Breast epithelium (tissue), 4 donors: ENCODE results near the gene WDR81. TPM values are rescaled to one million over a fixed set of nuclear protein-coding genes. Genes with fewer than 3 reads are reported as not detected.

Source experiments
- DNase-seq, 2 donors: peaks; one replicate each; pipeline ENCODE4 v3.0.0-alpha.2; 2019; ENCODE audit warnings: low spot score in 2 of 2
- H3K27ac ChIP-seq, 2 donors: fragments of 200-600 bp; sonication (generic) in 1 of 2; one replicate each; pipeline ENCODE4 v1.5.1; 2016 to 2019; ENCODE audit warnings: mild to moderate bottlenecking in 1 of 2
- H3K27me3 ChIP-seq, 2 donors: fragments of 200-600 bp; sonication (generic) in 1 of 2; one replicate each; pipeline versions ENCODE4 v1.5.1 to v1.6.0; 2017 to 2019; ENCODE audit warnings: control low read depth in 1 of 2, mild to moderate bottlenecking in 1 of 2
- H3K36me3 ChIP-seq: fragments of 200-600 bp; one replicate; pipeline ENCODE4 v1.5.1; 2019
- H3K4me1 ChIP-seq, 2 donors: fragments of 200-600 bp; sonication (generic); one replicate each; pipeline ENCODE4 v1.5.1; 2016 to 2019; ENCODE audit warnings: control low read depth in 1 of 2
- H3K4me3 ChIP-seq, 3 donors: fragments of 200-600 bp; sonication (generic); 1 replicate in 2 of 3; 2 replicates in 1 of 3; pipeline ENCODE4 v1.5.1; 2016 to 2019; ENCODE audit warnings: mild to moderate bottlenecking in 3 of 3, moderate library complexity in 2 of 3
- H3K9me3 ChIP-seq, 2 donors: fragments of 200-600 bp; sonication (generic) in 1 of 2; one replicate each; pipeline ENCODE4 v1.5.1; 2016 to 2019; ENCODE audit warnings: control low read depth in 1 of 2
- CTCF ChIP-seq, 3 donors: fragments of 450-650 bp; IDR thresholded peaks; one replicate each; pipeline ENCODE4 v1.5.1; 2016 to 2017; ENCODE audit warnings: antibody characterized with exemption in 3 of 3, mild to moderate bottlenecking in 3 of 3, moderate library complexity in 3 of 3
- POLR2A ChIP-seq: fragments of 450-650 bp; IDR thresholded peaks from one replicate; pipeline ENCODE4 v1.6.1; 2016; ENCODE audit warnings: antibody characterized with exemption, mild to moderate bottlenecking, moderate library complexity
- POLR2AphosphoS5 ChIP-seq, 3 donors: sonication (generic); formaldehyde crosslinking; IDR thresholded peaks; one replicate each; pipeline ENCODE4 v1.6.1; 2017; ENCODE audit warnings: antibody characterized with exemption in 3 of 3
- intact Hi-C: fragments of 100-400 bp; cut with DNase I; formaldehyde crosslinking; loops from one replicate; pipeline ENCODE4 v1.15.1; 2023; ENCODE audit warnings: low total_unique reads
- total RNA-seq, 3 donors: library from RNA; depleted of rRNA; stranded (reverse); fragments of >200 nt; gene quantifications; one replicate each; pipeline ENCODE4 v1.1.0, GENCODE V29; 2016

Gene WDR81
- total RNA-seq, 3 donors from 2014 or later, result 36.6 to 52.6 (median 41.6) TPM

GRCh38 chr17:1745513-1746020 is 21.1 kb downstream of the WDR81 start:
- peak overlapping the region in 2 of 3 donors; percentile 25 to 49 for H3K4me3 ChIP-seq
- H3K36me3 ChIP-seq, result no peaks in the 10 kb centered on the region
- H3K4me1 ChIP-seq, result peaks cover 0 to 4% of the 10 kb centered on the region in 2 donors
- H3K27me3 ChIP-seq, result no peaks in the 10 kb centered on the region
- no peak for DNase-seq
- TF ChIP-seq CTCF (IDR thresholded peaks at IDR 0.05), result no peak
- TF ChIP-seq POLR2A, result no peak
- TF ChIP-seq POLR2AphosphoS5 (IDR thresholded peaks at IDR 0.05), result no peak
- H3K9me3 ChIP-seq, result no peaks in the 10 kb centered on the region
- H3K27ac ChIP-seq, result peak overlapping the region; percentile 62 to 84
- intact Hi-C loops, result no loop called here

GRCh38 chr17:1746975-1747543 is 22.6 kb downstream of the WDR81 start:
- no peaks in the 10 kb centered on the region for H3K36me3 ChIP-seq
- peak; percentile 70 to 88 for DNase-seq
- H3K4me1 ChIP-seq, result peaks cover 0 to 4% of the 10 kb centered on the region in 2 donors
- H3K27ac ChIP-seq, result peak overlapping the region; percentile 64 to 90
- intact Hi-C loops, result no loop called here
- H3K4me3 ChIP-seq, result peak overlapping the region in 1 of 3 donors; percentile 43
- peak; percentile 68 to 95 (median 94) for TF ChIP-seq POLR2AphosphoS5 (IDR thresholded peaks at IDR 0.05)
- TF ChIP-seq CTCF (IDR thresholded peaks at IDR 0.05), result no peak
- no peak for TF ChIP-seq POLR2A
- no peaks in the 10 kb centered on the region for H3K9me3 ChIP-seq
- H3K27me3 ChIP-seq, result no peaks in the 10 kb centered on the region

- intact Hi-C loops, result no loop called here
- no peak for DNase-seq
- no peak overlapping the region for H3K4me3 ChIP-seq
- no peaks in the 10 kb centered on the region for H3K27me3 ChIP-seq
- H3K27ac ChIP-seq, result peak overlapping the region; percentile 26 to 58
- H3K4me1 ChIP-seq, result peaks cover 4 to 6% of the 10 kb centered on the region in 2 donors
- no peaks in the 10 kb centered on the region for H3K36me3 ChIP-seq
- no peak for TF ChIP-seq CTCF (IDR thresholded peaks at IDR 0.05)
- no peak for TF ChIP-seq POLR2AphosphoS5 (IDR thresholded peaks at IDR 0.05)
- no peak for TF ChIP-seq POLR2A
- H3K9me3 ChIP-seq, result no peaks in the 10 kb centered on the region
Observed at GRCh38 chr17:1750628-1751027, 26.1 kb downstream of the WDR81 start.

GRCh38 chr17:1752425-1753262 is 28.1 kb downstream of the WDR81 start:
- Histone ChIP-seq H3K4me1 (peaks cover 0 to 6% of the 10 kb centered on the region in 2 donors), H3K36me3 (no peaks in the 10 kb centered on the region), H3K4me3 (peak overlapping the region in 2 of 3 donors; percentile 39 to 59), H3K9me3 (no peaks in the 10 kb centered on the region), H3K27me3 (no peaks in the 10 kb centered on the region), H3K27ac (peak overlapping the region; percentile 81 to 83)
- peak in 1 of 2 donors; percentile 81 for DNase-seq
- no peak for TF ChIP-seq CTCF (IDR thresholded peaks at IDR 0.05)
- TF ChIP-seq POLR2A, result no peak
- TF ChIP-seq POLR2AphosphoS5 (IDR thresholded peaks at IDR 0.05), result peak in 1 of 3 donors; percentile 50
- intact Hi-C loops, result no loop called here
